Stimulated activated CD8-positive, alpha-beta memory T cell treated with anti-CD3 and anti-CD28 coated beads, Interleukin-7, amount 100 ng/mL, for 24 hours (primary cell): ENCODE data around the gene PLIN3.
"Not testable (repeated sequence)": the region's sequence is repeated elsewhere in the genome, so short reads cannot be mapped to it uniquely, and the experiment has no call there.

Source experiments
- DNase-seq: peaks from one replicate; pipeline ENCODE4 v3.0.0-alpha.2; 2020; ENCODE audit warnings: low read depth

Gene PLIN3

DNA sequence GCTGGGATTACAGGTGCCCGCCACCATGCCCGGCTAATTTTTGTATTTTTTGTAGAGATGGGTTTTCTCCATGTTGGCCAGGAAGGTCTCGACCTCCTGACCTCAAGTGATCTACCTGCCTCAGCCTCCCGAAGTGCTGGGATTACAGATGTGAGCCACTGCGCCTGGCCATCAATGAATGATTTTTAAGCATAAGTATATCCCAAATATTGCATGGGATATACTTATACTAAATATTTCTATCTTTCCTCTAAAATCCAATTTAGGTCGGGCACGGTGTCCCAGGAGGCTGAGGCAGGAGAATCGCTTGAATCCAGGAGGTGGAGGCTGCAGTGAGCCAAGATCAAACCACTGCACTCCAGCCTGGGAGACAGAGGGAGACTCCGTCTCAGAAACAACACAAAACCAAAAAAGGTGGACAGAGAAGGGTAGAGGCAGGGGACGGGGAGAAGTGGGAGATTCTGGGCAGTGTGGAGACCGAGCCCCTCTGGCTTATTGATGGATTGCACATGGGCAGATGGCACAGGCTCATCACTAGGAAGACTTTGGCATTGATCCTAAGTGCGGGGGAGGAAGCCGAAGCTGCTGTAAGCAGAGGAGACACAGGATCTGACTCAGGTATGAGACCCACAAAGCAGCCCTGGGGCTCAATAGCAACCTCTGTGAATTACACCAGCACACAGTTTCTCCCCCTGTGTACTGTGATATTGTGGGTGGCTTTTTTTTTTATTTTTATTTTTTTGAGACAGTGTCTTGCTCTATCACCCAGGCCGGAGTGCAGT, 21.8 kb upstream of the PLIN3 start:
- no peak for DNase-seq

DNA sequence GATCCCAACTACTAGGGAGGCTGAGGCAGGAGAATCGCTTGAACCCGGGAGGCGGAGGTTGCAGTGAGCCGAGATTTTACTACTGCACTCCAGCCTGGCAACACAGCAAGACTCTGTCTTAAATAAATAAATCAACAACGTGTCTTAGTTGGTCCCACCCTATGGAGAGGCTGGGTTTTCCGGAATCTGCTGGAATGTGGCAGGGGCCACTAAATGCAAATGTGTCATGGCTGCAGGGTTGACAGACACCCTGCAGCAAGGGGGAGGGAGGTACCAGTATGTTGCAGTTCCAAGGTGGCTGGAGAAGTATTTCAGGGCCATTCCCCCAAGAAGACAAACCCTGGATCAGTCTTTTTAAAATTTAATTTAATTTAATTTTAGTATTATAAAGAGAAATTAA, 20.3 kb upstream of the PLIN3 start:
- DNase-seq = not testable (repeated sequence)

DNA sequence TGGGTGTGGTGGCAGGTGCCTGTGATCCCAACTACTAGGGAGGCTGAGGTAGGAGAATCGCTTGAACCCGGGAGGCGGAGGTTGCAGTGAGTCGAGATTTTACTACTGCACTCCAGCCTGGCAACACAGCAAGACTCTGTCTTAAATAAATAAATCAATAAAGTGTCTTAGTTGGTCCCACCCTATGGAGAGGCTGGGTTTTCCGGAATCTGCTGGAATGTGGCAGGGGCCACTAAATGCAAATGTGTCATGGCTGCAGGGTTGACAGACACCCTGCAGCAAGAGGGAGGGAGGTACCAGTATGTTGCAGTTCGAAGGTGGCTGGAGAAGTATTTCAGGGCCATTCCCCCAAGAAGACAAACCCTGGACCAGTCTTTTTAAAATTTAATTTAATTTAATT, 17.5 kb upstream of the PLIN3 start:
- DNase-seq = not testable (repeated sequence)

DNA sequence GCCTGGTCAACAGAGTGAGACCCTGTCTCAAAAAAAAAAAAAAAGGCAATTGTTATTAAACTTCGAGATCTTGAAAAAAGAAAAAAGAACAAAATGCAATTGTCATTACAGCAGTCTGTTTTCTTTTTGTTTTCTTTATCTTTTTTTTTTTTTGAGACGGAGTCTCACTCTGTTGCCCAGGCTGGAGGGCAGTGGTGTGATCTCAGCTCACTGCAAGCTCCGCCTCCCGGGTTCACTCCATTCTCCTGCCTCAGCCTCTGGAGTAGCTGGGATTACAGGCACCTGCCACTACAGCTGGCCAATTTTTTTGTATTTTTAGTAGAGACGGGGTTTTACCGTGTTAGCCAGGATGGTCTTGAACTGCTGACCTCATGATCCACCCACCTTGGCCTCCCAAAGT, 15.4 kb upstream of the PLIN3 start:
- not testable (repeated sequence) for DNase-seq

DNA sequence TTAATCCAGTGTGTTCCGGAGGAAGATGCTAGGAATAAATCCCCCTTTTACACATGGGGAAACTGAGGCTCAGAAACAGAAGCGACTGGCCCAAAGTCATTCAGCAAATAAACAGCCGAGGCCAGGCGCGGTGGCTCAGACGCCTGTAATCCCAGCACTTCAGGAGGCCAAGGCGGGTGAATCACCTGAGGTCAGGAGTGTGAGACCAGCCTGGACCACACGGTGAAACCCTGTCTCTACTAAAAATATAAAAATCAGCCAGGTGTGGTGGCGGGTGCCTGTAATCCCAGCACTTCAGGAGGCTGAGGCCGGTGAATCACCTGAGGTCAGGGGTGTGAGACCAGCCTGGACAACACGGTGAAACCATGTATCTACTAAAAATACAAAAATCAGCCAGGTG, 11.6 kb upstream of the PLIN3 start:
- DNase-seq = no peak

DNA sequence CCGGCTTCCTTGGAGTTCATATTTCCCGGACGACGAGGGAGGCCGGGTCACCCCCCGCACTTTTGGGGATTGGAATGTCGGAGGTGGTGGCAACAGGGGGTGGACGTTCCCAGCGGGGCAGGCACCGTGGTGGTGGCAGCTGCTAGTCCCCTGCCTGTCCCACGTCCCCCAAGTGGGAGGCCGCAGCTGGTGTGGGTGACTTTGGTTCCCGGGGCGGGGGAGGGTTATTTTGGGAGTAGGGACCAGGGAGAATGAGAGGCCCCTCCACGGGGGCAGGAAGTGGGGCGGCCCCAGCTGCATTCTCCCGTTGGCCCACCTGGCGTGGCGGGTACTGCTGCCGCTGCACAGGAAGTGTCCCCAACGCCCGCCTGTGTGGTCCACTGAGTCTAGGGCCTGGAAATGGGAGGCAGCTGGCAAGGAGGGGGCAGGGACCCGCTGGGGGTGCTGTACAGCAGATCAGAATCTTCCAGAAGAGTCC, 11.1 kb upstream of the PLIN3 start:
- DNase-seq = no peak

DNA sequence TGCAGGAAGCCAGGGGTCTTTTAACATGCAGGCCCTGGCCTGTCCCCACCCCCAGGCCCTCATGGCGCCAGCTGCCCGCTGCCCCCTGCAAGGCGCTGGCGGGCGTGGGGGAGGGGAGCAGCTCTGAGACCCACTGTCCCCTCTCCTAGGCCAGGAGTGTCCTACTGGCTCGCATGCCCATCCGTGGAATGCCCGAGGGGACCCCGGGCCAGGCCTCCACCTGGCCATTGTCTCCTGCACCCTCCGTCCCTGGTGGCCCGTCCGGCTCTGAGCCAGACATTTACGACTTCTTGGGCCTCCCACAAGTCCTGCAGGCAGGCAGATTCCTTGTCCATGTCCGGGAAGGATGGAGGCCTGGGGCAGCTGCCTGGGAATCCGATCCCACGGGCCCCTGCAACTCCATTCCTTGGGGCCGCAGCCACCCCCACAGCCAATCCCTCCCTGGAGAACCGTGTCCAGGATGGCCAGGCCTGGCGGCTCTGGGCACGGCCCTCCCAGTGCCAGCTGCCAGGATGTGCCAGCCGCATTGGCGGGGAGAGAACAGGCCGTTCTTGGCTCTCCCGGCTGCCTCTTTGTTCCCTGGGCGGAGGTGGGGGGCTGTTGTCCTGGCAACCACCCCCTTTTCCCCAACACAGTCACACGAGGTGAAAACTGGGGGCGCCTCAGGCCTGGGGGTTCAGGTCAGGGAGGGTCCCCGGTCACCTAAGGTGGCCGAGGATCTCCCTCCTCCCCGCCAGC, 10.5 kb upstream of the PLIN3 start:
- no peak for DNase-seq

DNA sequence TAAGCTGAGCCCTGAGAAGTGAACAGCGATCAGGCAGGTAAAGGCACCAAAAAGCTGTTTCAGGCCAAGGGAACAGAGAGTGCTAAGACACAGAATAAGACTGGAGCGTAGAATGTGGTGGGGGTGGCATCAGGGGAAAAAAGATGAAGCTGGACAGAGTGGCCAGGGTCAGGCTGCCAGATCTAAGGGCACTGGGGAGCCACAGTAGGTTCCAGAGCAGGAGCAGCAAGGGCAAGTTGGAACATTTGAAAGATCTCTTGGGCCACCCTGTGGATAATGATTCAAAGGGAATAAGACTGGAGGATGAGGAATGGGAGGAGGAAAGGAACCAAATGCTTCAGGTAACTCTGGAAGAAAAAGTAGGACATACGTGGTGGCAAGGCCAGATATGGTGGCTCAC, 6.5 kb upstream of the PLIN3 start:
- DNase-seq = no peak

DNA sequence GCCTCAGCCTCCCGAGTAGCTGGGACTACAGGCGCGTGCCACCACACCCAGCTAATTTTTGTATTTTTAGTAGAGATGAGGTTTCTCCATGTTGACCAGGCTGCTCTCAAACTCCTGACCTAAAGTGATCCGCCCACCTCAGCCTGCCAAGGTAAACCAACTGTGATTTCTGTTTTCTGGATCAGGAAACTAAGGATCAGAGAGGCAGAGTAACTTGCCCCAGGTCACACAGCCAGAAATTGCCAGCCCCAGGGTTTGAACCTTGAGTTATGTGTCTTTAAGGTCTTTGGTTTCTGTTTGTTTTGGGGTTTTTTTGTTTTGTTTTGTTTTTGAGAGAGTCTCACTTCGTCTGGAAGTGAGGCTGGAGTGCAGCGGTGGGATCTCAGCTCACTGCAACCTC, 4.2 kb upstream of the PLIN3 start:
- DNase-seq = no peak

DNA sequence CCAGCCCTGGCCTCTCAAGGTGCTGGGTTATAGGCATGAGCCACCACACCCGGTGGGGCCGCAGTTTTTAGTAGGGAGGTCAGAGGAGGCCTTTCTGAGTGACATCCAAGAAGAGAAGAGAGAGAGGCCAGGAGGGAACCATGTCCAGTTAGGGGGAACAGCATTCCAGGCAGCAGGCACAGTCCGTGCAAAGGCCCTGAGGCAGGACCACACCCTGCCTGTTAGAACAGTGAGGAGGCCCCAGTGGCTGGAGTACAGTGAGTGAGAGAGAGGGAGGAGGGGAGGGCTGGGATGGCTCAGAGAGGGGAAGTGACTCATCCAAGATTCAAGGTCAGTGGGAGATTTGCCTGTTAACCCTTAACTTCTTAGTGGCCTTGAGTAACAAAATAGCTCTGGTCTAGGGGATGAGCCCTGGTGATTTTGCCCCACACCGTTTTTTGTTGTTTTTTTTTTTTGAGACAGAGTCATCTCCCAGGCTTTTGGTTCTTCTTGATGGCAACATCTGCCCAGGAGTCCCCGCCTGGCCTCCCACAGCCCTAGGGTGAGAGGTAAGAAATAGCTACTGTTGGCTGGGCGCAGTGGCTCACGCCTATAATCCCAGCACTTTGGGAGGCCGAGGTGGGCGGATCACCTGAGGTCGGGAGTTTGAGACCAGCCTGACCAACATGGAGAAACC, 2.7 kb upstream of the PLIN3 start:
- DNase-seq = no peak

DNA sequence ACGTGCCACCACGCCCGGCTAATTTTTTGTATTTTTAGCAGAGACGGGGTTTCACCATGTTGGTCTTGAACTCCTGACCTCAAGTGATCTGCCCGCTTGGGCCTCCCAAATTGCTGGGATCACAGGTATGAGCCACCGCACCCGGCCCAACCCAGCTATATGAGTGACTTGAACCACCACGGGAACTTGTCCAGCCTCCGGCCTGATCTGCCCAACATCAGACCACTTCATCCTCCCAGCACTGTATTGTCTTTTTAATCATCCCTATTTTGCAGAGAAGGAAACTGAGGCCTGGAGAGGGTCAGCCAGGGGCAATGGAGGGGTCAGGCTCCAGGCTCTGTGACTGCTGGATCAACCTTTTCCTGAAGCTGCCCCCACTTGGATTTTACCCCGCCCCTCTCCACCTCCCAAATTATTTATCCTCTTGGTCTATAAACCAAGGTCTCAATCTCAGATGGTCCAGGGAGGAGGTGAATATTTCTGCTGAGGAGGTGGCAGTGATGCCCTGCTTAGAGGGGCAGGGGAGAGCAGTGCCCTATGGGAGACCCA, 893 bp upstream of the PLIN3 start:
- no peak for DNase-seq

DNA sequence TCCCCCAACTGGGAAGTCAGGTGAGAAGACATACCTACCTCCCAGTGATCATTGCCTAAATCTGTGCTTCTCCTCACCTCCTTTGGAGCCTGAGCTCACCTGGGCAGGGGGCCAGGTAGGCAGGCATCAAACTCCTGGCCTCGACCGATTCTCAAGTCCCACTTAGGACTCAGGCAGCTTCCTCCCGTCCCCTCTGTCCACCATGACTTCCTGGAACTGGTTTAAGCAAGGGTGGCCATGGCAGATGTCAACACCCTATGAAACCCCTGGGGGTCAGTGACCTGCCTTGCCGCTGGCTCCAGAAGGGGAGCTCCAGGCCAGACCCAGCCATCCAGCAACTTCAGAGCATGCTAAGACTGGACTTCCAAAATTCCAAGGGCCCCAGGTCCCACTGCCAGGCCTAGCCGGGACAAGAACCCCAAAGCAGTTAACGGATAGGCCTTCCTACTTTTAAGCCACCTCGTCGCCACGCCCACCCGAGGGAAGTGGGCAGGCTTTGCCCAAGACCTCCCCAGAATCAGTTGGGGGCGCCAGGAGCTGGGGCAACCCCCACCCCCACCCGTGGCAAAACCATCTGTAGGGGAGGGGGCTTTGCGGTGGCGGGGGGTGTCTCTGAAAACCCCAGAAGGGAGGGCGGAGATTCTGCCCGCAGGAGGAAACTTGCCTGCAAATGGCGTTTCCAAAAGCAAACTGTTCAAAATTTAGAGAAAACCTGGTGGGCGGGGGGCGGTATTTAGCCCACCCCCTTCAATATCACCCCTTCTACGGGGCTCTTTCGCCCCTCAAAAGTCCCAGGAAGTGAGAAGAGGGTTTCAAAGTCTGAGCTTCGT, 657 bp downstream of the PLIN3 start:
- no peak for DNase-seq

DNA sequence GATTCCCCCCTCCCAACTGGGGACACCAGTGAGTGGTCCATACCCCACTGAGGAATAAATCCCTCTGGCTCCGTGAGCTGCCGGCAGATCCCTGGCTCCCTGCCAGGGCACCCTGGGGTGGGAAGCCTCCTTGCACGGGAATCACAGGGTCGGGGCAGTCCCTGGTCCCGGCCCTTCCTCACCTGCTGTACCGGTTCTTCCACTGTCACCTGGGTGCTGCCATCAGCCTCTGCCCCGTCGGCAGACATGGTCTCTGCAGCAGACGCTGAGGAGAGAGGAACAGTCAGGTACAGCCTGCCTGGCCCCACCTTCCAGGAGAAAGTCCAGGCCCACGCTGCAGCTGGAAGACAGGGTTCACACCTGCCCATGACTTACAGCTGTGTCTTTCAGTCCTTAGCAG, 6.3 kb downstream of the PLIN3 start:
- no peak for DNase-seq

DNA sequence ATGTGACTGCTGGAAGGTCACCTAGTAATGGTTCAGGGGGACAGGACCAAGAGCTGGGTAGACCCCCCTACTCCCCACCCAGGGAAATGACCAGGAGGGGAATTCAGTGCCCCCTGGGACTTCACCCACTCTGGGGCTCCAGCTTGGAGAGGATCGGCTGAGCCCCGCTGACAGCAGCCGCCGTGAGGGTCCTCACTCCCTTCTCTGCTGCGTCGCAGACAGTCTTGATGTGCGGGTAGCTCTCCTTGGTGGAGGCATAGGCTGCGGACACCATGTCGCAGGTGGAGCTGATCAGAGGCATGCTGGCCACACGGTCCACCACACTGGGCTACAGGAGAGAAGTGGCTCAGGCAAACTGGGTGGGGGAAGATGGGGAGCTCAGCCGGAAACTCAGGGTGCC, 7.8 kb downstream of the PLIN3 start:
- no peak for DNase-seq

DNA sequence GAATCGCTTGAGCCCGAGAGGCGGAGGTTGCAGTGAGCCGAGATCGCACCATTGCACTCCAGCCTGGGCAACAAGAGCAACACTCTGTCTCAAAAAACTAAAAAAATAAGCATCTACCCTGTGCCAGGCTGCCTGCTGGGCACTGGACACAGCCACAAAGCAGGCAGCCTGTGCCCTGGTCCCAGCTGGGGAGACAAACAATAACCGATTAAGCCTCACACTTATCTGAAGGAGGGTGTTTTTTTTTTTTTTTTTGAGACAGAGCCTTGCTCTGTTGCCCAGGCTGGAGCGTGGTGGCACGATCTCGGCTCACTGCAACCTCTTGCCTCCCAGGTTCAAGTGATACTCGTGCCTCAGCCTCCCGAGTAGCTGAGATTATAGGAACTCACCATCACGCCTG, 11.0 kb downstream of the PLIN3 start:
- not testable (repeated sequence) for DNase-seq

DNA sequence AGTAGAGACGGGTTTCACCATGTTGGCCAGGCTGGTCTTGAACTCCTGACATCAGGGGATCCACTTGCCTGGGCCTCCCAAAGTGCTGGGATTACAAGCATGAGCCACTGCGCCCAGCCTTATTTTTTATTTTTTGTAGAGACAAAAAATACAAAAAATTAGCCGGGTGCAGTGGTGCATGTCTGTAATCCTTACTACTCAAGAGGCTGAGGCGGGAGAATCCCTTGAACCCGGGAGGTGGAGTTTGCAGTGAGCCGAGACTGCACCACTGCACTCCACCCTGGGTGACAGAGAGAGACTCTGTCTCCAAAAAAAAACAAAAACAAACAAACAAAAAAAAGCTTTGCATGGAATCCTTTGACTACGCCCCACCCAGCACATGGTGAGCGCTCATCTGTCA, 14.0 kb downstream of the PLIN3 start:
- not testable (repeated sequence) for DNase-seq

DNA sequence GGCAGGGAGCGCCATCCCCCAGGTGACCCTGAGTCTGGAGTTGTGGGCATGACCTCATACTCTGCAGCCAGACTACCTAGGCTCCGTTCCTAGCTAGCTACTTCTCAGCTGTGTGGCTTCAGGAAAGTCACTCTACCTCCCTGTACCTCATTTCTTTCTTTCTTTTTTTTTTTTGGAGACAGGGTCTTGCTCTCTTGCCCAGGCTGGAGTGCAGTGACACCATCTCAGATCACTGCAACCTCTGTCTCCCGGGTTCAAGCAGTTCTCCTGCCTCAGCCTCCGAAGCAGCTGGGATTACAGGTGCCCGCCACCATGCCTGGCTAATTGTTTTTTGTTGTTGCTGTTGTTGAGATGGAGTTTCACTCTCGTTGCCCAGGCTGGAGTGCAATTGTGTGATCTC, 15.0 kb downstream of the PLIN3 start:
- DNase-seq = no peak

DNA sequence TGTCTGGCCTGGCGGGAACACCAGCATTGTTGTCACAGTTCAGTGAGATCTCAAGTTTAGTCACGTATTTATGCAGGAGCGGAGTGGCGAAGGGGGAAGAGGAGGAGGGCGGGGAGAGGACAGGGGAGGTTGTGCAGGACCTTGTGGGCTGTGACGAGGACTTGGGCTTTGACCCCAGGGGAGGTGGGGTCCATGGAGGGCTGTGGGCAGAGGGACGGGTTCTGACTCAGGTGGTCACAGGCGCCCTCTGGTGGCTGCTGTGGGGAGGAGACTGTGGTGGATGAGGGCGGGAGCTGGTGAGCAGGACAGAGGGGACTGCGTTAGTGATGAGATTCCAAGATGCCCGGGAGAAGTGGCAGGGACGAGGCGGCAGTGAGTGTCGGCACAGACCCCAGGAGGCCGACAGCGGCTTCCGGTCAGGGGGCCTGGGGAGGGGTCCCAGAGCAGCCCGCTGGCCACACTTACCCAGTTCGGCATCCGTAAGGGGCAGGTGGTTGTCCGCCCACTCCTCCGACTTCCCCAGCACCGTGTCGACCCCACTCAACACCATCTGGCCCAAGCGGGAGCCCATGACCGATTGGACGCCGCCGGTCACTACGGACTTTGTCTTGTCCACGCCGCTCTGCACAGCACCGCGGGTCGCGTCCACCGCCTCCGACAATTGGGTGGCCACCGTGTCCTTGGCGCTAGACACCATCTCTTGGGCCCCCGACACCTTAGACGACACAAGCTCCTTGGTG, 15.7 kb downstream of the PLIN3 start:
- DNase-seq = peak; percentile 61

DNA sequence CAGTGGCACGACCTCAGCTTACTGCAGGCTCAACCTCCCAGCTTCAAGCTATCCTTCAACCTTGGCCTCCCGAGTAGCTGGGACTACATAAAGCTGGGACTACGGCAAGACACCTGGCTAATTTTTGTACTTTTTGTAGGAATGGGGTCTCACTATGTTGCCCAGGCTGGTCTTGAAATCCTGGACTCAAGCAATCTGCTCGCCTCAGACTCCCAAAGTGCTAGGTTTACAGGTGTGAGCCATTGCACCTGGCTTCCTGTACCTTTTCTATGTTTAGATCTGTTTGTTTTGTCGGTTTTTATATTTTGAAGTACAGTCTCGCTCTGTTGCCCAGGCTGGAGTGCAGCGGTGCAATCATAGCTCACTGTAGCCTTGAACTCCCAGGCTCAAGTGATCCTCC, 18.4 kb downstream of the PLIN3 start:
- no peak for DNase-seq

DNA sequence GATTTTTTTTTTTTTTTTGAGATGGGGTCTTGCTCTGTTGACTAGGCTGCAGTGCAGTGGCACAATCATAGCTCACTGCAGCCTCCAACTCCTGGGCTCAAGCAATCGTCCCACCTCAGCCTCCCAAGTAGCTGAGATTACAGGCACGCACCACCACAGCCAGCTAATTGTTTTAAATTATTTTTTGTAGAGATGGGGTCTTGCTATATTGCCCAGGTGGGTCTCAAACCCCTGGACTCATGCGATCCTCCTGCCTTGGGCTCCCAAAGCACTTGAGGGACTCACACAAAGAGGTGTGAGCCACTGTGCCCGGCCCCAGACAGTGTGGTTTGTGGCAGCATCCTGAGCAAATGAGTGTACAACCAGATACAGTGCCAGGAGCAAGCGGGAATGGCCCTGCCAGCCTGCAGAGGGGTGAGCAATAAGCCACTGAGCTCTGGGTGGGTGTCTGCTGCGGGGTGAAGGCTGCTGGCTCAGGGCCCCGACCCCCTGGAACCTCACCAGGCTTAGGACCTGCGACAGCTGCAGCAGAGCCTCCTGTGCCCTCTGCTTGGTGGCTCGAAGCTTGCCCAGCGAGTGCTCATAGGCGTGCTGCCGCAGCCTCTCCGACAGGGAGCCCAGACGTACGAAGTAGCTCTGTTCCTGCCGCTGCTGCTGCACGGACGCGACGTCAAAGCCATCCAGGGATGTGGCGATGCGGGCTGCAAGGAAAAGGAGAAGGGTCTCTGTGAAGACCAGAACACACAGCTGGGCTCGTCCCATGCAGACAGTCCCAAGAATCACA, 20.1 kb downstream of the PLIN3 start:
- no peak for DNase-seq
